SK-N-SH (cell line): Measurements from ENCODE around the gene D2HGDH. TPM values are rescaled to one million over a fixed set of nuclear protein-coding genes. Genes with fewer than 3 reads are reported as not detected.

ENCODE experiments used
- CTCF ChIA-PET: fragments of 300-600, 350-600 bp; formaldehyde crosslinking; extraction: SDS; loops from one replicate; lab custom pipeline; 2021; lab: Yijun Ruan, JAX
- POLR2A ChIA-PET: fragments of 350-600 bp; sonication (Branson Sonifier 250); formaldehyde crosslinking; extraction: SDS; loops from one replicate; lab custom pipeline; 2020; ENCODE audit warnings: antibody characterized with exemption, inconsistent platforms; lab: Yijun Ruan, JAX
- DNase-seq: peaks from one replicate; pipeline ENCODE4 v3.0.0; 2012
- H2AFZ ChIP-seq: fragments of 200-600 bp; sonication (generic); 2 replicates; pipeline ENCODE4 v1.8.1; 2016; ENCODE audit warnings: antibody characterized with exemption, mild to moderate bottlenecking, low read depth
- H3F3A ChIP-seq: fragments of 200-600 bp; sonication (generic); replicated peaks from 2 replicates; pipeline ENCODE3; 2016; ENCODE audit warnings: antibody characterized with exemption, mild to moderate bottlenecking; ENCODE audit not compliant: insufficient read depth
- H3K27ac ChIP-seq, 2 experiments: fragments of 200-500 bp in 1 of 2; fragments of 200-600 bp in 1 of 2; sonication (Bioruptor generic) in 1 of 2; sonication (generic), shearing (Covaris generic) in 1 of 2; 2 replicates each; pipeline versions ENCODE4 v1.5.1 to v1.6.1; 2014 to 2016; ENCODE audit warnings: low read depth in 2 of 2, inconsistent platforms in 1 of 2, low read length in 1 of 2, mild to moderate bottlenecking in 1 of 2, mixed read lengths in 1 of 2
- H3K27me3 ChIP-seq: fragments of 200-600 bp; sonication (generic), shearing (Covaris generic); 2 replicates; pipeline ENCODE4 v1.6.1; 2016; ENCODE audit warnings: mixed run types; ENCODE audit not compliant: insufficient read depth
- H3K36me3 ChIP-seq, 2 experiments: fragments of 200-500 bp in 1 of 2; fragments of 200-600 bp in 1 of 2; sonication (Bioruptor generic) in 1 of 2; sonication (generic) in 1 of 2; replicated peaks in 1 of 2; 2 replicates each; pipeline versions ENCODE3 to v1.5.1; 2014 to 2016; ENCODE audit warnings: low read length in 1 of 2, mild to moderate bottlenecking in 1 of 2; ENCODE audit not compliant: insufficient read depth in 2 of 2, control insufficient read depth in 1 of 2
- H3K4me1 ChIP-seq, 2 experiments: fragments of 200-500 bp in 1 of 2; fragments of 200-600 bp in 1 of 2; sonication (Bioruptor generic) in 1 of 2; sonication (generic), shearing (Covaris generic) in 1 of 2; 2 replicates each; pipeline versions ENCODE4 v1.5.1 to v1.6.1; 2014 to 2016; ENCODE audit warnings: low read depth in 1 of 2, low read length in 1 of 2, mixed run types in 1 of 2; ENCODE audit not compliant: insufficient read depth in 2 of 2, control insufficient read depth in 1 of 2
- H3K4me2 ChIP-seq: fragments of 200-600 bp; sonication (generic), shearing (Covaris generic); 2 replicates; pipeline ENCODE4 v1.6.1; 2017; ENCODE audit warnings: mixed run types
- H3K4me3 ChIP-seq, 2 experiments: fragments of 200-500 bp in 1 of 2; fragments of 200-600 bp in 1 of 2; sonication (Bioruptor generic) in 1 of 2; sonication (generic), shearing (Covaris generic) in 1 of 2; 2 replicates each; pipeline versions ENCODE4 v1.5.1 to v1.8.1; 2014 to 2016; ENCODE audit warnings: low read depth in 2 of 2, inconsistent platforms in 1 of 2, low read length in 1 of 2, mild to moderate bottlenecking in 1 of 2, mixed read lengths in 1 of 2, moderate library complexity in 1 of 2
- H3K79me2 ChIP-seq: fragments of 200-600 bp; sonication (generic); 2 replicates; pipeline ENCODE4 v1.8.1; 2017; ENCODE audit warnings: mild to moderate bottlenecking; ENCODE audit not compliant: insufficient read depth
- H3K9ac ChIP-seq: fragments of 200-600 bp; sonication (generic); 2 replicates; pipeline ENCODE4 v1.6.1; 2017; ENCODE audit warnings: mixed run types
- H3K9me2 ChIP-seq: fragments of 200-600 bp; sonication (generic); 2 replicates; pipeline ENCODE4 v1.6.1; 2017; ENCODE audit warnings: mixed run types
- H3K9me3 ChIP-seq: fragments of 200-600 bp; sonication (generic); 2 replicates; pipeline ENCODE4 v1.6.1; 2017; ENCODE audit warnings: mixed run types, mild to moderate bottlenecking, moderate library complexity
- H4K20me1 ChIP-seq: fragments of 200-600 bp; sonication (generic); 2 replicates; pipeline ENCODE4 v1.6.1; 2017; ENCODE audit warnings: mild to moderate bottlenecking, mixed run types; ENCODE audit not compliant: insufficient read depth
- EP300 ChIP-seq, 2 experiments: IDR thresholded peaks; 2 replicates each; pipeline versions ENCODE4 v1.4.0 to v1.6.1; 2012; ENCODE audit warnings: borderline replicate concordance in 1 of 2, low read depth in 1 of 2, low read length in 1 of 2
- EZH2phosphoT487 ChIP-seq: fragments of 200-600 bp; sonication (generic); IDR thresholded peaks from 2 replicates; pipeline ENCODE4 v1.6.1; 2017; ENCODE audit warnings: low read depth, mixed run types, mild to moderate bottlenecking, antibody characterized with exemption, moderate library complexity, borderline replicate concordance
- JUND ChIP-seq: IDR thresholded peaks from 2 replicates; pipeline ENCODE4 v1.4.0; 2012
- POLR2AphosphoS5 ChIP-seq: IDR thresholded peaks from 2 replicates; pipeline ENCODE4 v1.6.1; 2012; ENCODE audit warnings: low read depth, low read length
- RAD21 ChIP-seq: IDR thresholded peaks from 2 replicates; pipeline ENCODE4 v1.6.1; 2012; ENCODE audit warnings: mild to moderate bottlenecking, low read length
- WGBS: methylation state at CpG from one replicate; pipeline ENCODE4 v1.1.6; 2017; ENCODE audit warnings: low lambda C conversion rate; 5-methylcytosine and 5-hydroxymethylcytosine counted together
- polyA plus RNA-seq, 3 experiments: library from polyadenylated mRNA; depleted of rRNA; stranded (reverse); fragments of >200 nt; gene quantifications; 2 replicates each; pipeline ENCODE4 v1.2.3, GENCODE V29; 2012
- TF ChIP-seq, protein P1 (sequence below): IDR thresholded peaks from 2 replicates; pipeline ENCODE4 v1.6.1; 2012; ENCODE audit warnings: mild to moderate bottlenecking, low read depth, low read length, moderate library complexity

Gene D2HGDH
- polyA plus RNA-seq, 1 of the 3 experiments (the other 2 are of a cell fraction): 36.3 TPM

- no peaks in the 10 kb centered on the region for H3K9me2 ChIP-seq
- H3K9me3 ChIP-seq: no peaks in the 10 kb centered on the region
- 96% methylated on average over 10 of the region's 13 CpGs for WGBS
- H3K27me3 ChIP-seq: no peaks in the 10 kb centered on the region
- no peak overlapping the region for H3K4me2 ChIP-seq
- peaks cover 7% of the 10 kb centered on the region; the same call in 1 of the 2 replicates for H3K79me2 ChIP-seq
- H3K4me1 ChIP-seq: peaks cover 0 to 2% of the 10 kb centered on the region in 2 experiments; a peak in 1 of 4 replicates
- peaks cover 20% of the 10 kb centered on the region for H4K20me1 ChIP-seq
- H3K9ac ChIP-seq: no peak overlapping the region
- TF ChIP-seq, protein P1, sequence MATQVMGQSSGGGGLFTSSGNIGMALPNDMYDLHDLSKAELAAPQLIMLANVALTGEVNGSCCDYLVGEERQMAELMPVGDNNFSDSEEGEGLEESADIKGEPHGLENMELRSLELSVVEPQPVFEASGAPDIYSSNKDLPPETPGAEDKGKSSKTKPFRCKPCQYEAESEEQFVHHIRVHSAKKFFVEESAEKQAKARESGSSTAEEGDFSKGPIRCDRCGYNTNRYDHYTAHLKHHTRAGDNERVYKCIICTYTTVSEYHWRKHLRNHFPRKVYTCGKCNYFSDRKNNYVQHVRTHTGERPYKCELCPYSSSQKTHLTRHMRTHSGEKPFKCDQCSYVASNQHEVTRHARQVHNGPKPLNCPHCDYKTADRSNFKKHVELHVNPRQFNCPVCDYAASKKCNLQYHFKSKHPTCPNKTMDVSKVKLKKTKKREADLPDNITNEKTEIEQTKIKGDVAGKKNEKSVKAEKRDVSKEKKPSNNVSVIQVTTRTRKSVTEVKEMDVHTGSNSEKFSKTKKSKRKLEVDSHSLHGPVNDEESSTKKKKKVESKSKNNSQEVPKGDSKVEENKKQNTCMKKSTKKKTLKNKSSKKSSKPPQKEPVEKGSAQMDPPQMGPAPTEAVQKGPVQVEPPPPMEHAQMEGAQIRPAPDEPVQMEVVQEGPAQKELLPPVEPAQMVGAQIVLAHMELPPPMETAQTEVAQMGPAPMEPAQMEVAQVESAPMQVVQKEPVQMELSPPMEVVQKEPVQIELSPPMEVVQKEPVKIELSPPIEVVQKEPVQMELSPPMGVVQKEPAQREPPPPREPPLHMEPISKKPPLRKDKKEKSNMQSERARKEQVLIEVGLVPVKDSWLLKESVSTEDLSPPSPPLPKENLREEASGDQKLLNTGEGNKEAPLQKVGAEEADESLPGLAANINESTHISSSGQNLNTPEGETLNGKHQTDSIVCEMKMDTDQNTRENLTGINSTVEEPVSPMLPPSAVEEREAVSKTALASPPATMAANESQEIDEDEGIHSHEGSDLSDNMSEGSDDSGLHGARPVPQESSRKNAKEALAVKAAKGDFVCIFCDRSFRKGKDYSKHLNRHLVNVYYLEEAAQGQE: no peak
- TF ChIP-seq EZH2phosphoT487 (no peak), RAD21 (no peak), JUND (no peak), EP300 (IDR thresholded peaks at IDR 0.05; ENCODE audit: borderline replicate concordance in 1 of 2, low read depth in 1 of 2, low read length in 1 of 2) (no peak)
- H3K4me3 ChIP-seq: no peak overlapping the region
- peaks cover 28 to 36% of the 10 kb centered on the region in 2 experiments for H3K36me3 ChIP-seq
- no peaks in the 10 kb centered on the region for H3F3A ChIP-seq
- no peak for DNase-seq
- ChIA-PET CTCF (no interaction called here), POLR2A (no interaction called here)
- H3K27ac ChIP-seq: no peak overlapping the region
- H2AFZ ChIP-seq: no peak overlapping the region
These were observed 10.8 kb downstream of the D2HGDH start for GRCh38 chr2:241745276-241745675.

GRCh38 chr2:241746084-241746483 lies 11.7 kb downstream of the D2HGDH start:
- H3K79me2 ChIP-seq: peaks cover under 1% of the 10 kb centered on the region; the same call in 1 of the 2 replicates
- H3K9me2 ChIP-seq: no peaks in the 10 kb centered on the region
- no peak for DNase-seq
- H3K36me3 ChIP-seq: peaks cover 28 to 36% of the 10 kb centered on the region in 2 experiments
- CTCF ChIA-PET: interaction anchor here (0.6 kb wide), 1 partner anchor 52 kb away, joined by 6 read pairs; no protein-coding TSS in a partner anchor
- H3K9me3 ChIP-seq: no peaks in the 10 kb centered on the region
- TF ChIP-seq POLR2AphosphoS5: no peak
- H3K27ac ChIP-seq: no peak overlapping the region
- H3K4me2 ChIP-seq: no peak overlapping the region
- no peak overlapping the region for H3K9ac ChIP-seq
- H3K4me1 ChIP-seq: no peaks in the 10 kb centered on the region; a peak in 1 of 4 replicates
- no peaks in the 10 kb centered on the region for H3F3A ChIP-seq
- 94% methylated on average over 4 of the region's 4 CpGs for WGBS
- POLR2A ChIA-PET: no interaction called here
- no peaks in the 10 kb centered on the region for H3K27me3 ChIP-seq
- no peak overlapping the region for H2AFZ ChIP-seq
- H4K20me1 ChIP-seq: peaks cover 13% of the 10 kb centered on the region
- H3K4me3 ChIP-seq: no peak overlapping the region
